Fibroblast of skin of right quadriceps (primary cell): ENCODE data around the gene SNX11.
A peak's percentile ranks its signal among the peaks of the same experiment; 100 is the strongest.

Experiments used
- DNase-seq: peaks from one replicate; pipeline ENCODE4 v3.0.0-alpha.2; 2013

Gene SNX11

DNA sequence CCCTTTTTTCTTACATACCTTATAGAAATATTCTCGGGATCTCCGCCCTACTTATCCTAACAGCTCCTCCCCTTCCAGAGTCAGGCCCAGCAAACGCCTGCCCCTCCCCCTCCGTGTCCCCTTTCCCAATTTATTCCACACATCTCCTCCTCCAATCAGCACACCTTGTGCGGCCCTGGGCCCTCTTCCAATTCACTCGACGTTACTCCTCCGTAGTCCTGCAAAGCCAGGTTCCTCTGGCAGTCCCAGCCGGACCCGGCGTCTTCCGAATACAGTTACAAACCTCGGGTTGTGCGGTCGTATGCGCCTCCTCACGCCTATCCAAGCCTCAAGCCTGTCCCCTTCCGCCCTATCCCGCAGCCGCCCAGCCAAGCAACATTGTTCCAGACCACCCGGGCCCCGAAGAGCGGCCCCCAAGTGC, 7.0 kb upstream of the SNX11 start:
- DNase-seq, result peak; percentile 66

GRCh38 chr17:48101012-48101720, 6.4 kb upstream of the SNX11 start, which contains the start of gene CBX1:
Gene CBX1 (minus strand): TSS chr17:48101478. CDS start chr17:48077004, 24,474 bp downstream.
- peak; percentile 94 for DNase-seq

GRCh38 chr17:48102043-48102750, 5.4 kb upstream of the SNX11 start:
- no peak for DNase-seq

GRCh38 chr17:48102798-48103715, 4.5 kb upstream of the SNX11 start:
- no peak for DNase-seq

DNA sequence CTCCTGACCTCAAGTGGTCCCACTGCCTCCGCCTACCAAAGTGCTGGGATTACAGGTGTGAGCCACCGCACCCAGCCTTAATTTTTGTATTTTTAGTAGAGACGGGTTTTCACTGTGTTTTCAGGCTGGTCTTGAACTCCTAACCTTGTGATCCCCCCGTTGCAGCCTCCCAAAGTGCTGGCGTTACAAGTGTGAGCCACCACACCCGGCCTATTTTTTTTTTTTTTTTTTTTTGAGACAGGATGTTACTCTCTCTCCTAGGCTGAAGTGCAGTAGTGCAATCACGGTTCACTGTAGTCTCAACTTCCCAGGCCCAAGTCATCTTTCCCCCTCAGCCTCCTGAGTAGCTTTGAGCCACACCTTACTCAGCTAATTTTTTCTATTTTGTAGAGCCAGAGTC, 3.1 kb upstream of the SNX11 start:
- no peak for DNase-seq

DNA sequence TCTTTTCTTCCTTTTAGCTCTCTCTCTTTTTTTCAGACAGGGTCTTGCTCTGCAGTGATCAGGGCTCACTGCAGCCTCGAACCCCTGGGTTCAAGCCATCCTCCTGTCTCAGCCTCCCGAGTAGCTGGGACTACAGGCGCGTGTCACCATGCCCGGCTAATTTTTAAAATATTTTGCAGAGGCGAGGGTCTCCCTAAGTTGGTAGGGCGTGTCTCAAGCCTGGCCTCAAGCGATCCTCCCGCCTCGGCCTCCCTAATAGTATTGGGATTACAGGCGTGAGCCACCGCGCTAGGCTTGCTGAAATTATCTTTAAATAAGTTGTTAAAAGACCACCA, 797 bp upstream of the SNX11 start:
- no peak for DNase-seq

- no peak for DNase-seq
Observed at GRCh38 chr17:48110761-48111160, 3.2 kb downstream of the SNX11 start.

DNA sequence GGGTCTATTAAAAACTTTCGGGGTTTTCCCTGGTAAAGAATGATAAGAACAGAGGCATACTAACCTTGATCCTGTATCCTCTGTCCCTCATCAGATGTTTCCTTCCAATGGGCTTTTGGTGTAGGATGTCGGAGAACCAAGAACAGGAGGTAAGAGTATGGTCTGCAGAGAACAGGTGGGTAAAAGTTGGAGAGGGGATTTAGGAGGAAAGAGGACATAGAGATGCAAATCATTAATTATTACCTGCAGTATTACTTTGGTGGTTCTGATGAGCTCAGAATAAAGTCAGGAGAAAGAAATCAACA, 4.3 kb downstream of the SNX11 start:
- no peak for DNase-seq

DNA sequence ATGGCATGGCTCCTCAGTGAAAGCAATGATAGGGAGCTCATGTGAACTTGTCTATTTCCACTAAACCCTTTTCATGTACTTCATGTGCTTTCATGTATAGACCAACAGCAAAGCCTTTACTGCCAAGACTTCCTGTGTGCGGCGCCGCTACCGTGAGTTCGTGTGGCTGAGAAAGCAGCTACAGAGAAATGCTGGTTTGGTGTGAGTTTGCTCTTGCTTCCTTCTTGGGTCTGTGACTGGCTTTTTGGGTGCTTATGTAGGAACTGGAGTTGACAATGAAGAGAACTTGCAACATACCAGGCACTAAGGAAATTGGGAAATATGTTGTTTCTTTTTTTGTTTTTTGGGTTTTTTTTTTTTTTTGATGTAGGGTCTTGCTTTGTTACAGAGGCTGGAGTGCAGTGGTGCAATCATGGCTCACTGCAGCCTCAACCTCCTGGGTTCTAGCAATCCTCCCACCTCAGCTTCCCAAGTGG, 5.7 kb downstream of the SNX11 start:
- DNase-seq, result no peak

DNA sequence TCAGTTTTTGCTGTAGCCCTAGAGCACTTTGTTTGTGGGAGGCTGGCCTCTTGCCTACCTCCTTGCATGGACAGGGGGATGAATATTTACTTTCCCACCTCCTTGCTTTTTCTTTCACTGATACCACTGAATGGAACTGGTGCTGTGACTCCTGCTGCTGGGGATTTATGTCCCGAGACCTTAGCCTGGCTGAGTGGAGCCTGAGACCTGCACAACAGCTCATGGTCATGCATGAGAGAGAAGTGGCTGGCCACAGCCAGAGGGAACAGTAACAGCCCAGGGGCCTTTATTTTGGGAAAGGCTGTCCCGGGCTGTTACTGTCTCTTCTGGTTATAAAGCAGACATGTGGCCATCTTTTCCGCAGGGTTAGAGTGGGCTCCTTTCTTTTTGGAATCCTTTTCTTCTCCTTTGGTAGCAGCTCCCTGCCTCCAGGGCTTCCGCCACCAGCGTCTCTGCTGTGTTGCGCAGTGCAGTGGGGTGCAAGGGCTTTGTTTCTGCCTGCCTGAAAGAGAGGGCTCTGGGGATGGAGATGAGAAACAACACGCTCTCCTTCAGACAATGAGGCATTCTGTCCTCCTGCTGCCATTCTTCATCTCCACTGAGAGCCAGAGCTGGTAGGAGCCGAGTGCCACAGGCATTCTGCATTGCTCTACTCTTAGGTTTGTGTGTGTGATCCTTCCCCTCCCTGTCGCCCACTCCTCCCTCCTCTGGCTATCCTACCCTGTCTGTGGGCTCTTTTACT, 14.5 kb downstream of the SNX11 start:
- no peak for DNase-seq

- DNase-seq, result no peak
Observed at GRCh38 chr17:48122665-48123045, 15.1 kb downstream of the SNX11 start.

- no peak for DNase-seq
Observed at GRCh38 chr17:48123111-48123510, 15.5 kb downstream of the SNX11 start.

- no peak for DNase-seq
Observed at GRCh38 chr17:48123776-48124388, 16.3 kb downstream of the SNX11 start.

DNA sequence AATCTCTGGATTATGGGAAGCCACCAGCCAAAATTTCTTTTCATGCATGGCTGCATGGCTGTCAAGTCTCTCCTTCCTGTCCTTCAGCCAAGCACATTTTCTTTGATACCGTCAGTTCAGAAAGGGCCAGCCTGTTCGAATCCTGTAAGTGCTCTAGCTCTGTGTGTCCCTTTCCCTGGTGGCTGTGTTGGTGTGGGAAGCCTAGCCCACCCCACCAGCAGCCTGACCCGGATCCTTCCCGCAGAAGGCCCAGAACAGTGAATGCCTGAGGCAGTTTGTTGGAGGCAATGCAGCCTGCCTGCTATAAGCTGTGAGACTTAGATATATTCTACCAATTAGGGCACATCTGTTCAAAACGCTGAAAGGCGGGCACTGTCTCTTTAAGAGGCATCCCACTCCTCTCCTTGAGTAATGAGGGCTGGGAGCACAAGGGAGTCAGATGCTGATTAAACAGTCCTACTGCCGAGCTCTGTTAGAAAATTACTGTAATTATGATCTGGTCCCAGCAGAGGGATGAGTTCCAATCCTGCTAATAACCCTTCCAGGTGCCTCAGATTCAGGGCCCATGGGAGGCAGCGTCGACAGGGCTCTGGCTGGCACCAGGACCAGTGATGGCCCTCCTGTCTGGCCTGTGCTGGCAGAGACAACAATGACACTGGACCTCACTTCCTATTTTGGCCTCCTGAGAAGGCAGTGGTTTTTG, 18.4 kb downstream of the SNX11 start:
- no peak for DNase-seq

DNA sequence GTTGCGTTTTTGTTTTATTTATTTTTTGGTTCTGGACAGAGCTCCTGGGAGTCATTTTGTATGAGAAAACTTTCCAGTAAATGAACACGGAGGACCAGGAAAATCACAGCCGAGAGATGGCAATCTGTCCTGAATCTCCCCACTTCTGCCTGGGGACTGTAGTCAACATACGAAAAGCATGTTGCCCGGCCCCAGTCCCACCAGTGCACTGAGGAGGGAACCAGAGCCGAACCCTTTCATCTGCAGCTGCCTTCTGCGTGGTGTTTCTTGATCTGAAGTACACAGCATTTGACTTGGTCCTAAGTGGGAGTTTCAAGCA, 18.9 kb downstream of the SNX11 start:
- no peak for DNase-seq

DNA sequence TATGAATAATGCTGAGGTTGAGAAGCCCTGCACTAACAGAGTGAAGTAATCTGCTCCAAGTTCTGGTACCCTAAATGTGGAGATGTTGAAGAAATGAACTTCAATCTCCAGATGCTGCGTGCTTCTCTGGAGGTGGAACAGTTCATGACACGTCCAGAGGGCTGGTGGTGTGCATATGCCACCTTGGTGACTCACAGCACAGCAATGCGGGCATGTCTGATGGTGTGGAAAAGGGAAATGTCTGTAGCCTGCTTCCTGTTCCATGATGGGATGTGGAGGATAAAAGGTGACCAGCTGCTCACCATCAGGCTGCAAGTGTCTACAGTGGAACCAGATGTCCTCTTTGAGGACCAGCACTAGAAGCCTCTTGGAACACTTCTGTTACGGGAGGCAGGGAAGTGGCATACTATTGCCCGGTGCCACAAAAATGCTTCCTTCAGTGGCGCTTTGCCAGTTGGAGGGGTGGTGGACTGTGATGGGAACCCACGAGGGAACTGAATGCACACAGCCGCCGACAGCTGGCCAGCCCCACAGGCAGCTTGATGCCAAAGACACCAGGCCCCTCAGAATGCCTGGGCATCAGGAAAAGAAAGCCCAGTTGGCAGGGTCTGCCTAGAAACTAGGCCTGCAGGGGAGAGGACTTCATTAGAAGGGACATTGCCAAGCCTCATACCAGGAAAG, 19.9 kb downstream of the SNX11 start:
- DNase-seq, result peak; percentile 15

DNA sequence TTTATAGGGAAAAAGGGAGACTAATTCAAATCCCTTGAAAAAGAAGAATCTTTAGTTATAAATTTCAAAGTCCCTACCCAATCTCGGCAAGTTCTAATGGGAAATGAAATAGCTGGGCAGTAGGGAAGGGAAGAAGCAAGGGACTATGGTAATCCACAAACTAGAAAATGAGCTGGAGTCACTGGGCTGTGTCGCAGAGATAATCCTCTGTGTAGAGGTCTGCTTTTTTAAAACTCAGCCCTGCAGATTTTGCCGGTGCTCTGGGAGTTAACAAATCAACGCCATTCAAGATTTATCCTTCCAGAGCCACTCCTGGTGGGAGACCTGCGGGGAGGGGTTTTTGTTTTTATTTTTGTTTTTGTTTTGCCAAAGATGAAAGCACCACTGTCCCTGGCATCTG, 20.8 kb downstream of the SNX11 start:
- DNase-seq, result no peak

- no peak for DNase-seq
Observed at GRCh38 chr17:48129981-48130380, 22.4 kb downstream of the SNX11 start.

GRCh38 chr17:48131216-48131824, 23.8 kb downstream of the SNX11 start:
- peak; percentile 67 for DNase-seq

DNA sequence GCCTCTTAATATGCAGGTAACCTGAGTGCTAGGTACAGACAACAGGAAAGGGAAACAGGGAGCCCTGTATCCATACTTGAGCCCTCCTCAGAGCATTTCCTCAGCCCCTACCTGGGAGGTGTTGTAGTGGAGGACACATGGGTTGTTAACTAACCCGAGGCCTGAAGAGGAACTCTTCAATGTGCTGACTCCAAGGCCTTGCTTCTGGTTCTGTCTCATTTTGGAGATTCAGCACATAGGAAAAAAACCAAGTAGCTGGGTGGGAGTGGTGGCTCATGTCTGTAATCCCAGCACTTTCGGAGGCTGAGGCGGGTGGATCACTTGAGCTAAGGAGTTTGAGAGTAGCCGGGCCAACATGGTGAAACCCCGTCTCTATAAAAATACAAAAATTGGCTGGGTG, 24.8 kb downstream of the SNX11 start:
- no peak for DNase-seq

DNA sequence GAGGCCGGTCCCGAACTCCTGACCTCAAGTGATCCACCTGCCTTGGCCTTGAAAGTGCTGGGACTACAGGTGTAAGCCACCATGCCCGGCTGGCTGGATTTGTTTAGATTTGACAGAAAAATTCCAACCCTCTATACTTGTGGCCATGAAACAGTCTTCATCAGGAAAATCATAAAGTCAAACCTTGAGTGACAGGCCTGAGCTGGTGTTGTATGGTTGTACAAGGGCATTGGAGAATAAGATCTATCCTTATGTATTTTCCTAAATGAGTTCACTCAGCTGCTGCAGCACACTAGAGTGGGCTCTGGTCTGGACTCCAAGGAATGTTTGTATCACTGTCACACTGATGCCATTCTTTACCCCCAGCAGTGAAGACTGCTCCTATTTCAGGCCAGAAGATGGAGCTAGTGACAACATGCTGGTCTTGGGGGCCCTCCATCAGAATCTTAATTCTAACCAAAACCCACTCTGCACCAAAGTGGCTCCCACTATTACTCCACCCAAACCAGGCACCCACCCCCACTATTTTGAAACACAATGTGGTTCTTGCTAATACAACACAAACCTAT, 27.4 kb downstream of the SNX11 start:
- DNase-seq, result no peak
